Measurements from ENCODE around the gene KRTAP6-2.

DNA sequence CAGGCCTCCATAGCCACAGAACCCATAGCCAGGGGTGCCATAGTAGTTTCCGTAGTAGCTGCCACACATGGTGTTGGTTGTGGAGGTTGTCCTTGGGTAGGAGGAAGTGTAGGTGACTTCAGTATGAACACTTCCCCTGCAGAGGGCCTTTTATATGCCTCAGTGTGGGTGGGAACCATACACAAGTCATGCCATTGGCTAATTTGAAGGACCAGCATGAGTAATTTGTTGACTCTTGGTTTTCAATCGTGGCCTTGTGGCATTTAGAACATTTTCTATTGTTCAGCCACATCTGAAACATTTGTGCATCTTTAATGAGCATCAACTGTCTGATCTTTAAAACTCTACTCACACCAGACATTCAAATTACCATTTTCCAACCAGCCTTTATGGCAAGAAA lies 15.1 kb upstream of the KRTAP6-2 start, which contains the start of gene KRTAP6-1:
- TF ChIP-seq, protein P1, sequence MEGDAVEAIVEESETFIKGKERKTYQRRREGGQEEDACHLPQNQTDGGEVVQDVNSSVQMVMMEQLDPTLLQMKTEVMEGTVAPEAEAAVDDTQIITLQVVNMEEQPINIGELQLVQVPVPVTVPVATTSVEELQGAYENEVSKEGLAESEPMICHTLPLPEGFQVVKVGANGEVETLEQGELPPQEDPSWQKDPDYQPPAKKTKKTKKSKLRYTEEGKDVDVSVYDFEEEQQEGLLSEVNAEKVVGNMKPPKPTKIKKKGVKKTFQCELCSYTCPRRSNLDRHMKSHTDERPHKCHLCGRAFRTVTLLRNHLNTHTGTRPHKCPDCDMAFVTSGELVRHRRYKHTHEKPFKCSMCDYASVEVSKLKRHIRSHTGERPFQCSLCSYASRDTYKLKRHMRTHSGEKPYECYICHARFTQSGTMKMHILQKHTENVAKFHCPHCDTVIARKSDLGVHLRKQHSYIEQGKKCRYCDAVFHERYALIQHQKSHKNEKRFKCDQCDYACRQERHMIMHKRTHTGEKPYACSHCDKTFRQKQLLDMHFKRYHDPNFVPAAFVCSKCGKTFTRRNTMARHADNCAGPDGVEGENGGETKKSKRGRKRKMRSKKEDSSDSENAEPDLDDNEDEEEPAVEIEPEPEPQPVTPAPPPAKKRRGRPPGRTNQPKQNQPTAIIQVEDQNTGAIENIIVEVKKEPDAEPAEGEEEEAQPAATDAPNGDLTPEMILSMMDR (IDR thresholded peaks at IDR 0.05) = no peak
- no peak for TF ChIP-seq POLR2A (IDR thresholded peaks at IDR 0.05)
